Nephron (organoid): ENCODE measurements around the gene CD44.

ENCODE experiments used
- H3K27ac Mint-ChIP-seq, 3 experiments: 2 replicates each; pipeline ENCODE4 v1.8.0; 2020; ENCODE audit warnings: mixed read lengths in 3 of 3, mild to moderate bottlenecking in 2 of 3, moderate library complexity in 1 of 3
- H3K27me3 Mint-ChIP-seq: 2 replicates; pipeline ENCODE4 v1.8.0; 2021; ENCODE audit warnings: low read depth, mild to moderate bottlenecking, moderate library complexity, mixed read lengths
- H3K36me3 Mint-ChIP-seq: 2 replicates; pipeline ENCODE4 v1.8.0; 2020; ENCODE audit warnings: low read depth, mixed read lengths
- H3K4me1 Mint-ChIP-seq: 2 replicates; pipeline ENCODE4 v1.8.0; 2020; ENCODE audit warnings: mixed read lengths
- H3K4me3 Mint-ChIP-seq, 3 experiments: 2 replicates each; pipeline ENCODE4 v1.8.0; 2020; ENCODE audit warnings: mild to moderate bottlenecking in 3 of 3, mixed read lengths in 3 of 3, moderate library complexity in 2 of 3
- H3K9me3 Mint-ChIP-seq: 2 replicates; pipeline ENCODE4 v1.8.0; 2020; ENCODE audit warnings: mixed read lengths
- CTCF ChIP-seq, 3 experiments: fragments of 200-600 bp; sonication (generic); IDR thresholded peaks; one replicate each; pipeline ENCODE4 v1.5.0; 2021; ENCODE audit warnings: antibody characterized with exemption in 3 of 3; ENCODE audit not compliant: unreplicated experiment in 3 of 3

Gene CD44

GRCh38 chr11:35143297-35144135, 4.5 kb downstream of the CD44 start:
- peaks cover 58% of the 10 kb centered on the region for H3K27me3 Mint-ChIP-seq
- peaks cover 9% of the 10 kb centered on the region for H3K4me1 Mint-ChIP-seq
- no peaks in the 10 kb centered on the region for H3K36me3 Mint-ChIP-seq
- no peak overlapping the region for H3K4me3 Mint-ChIP-seq
- H3K27ac Mint-ChIP-seq: no peak overlapping the region
- TF ChIP-seq CTCF (IDR thresholded peaks at IDR 0.05; ENCODE audit: unreplicated experiment in 3 of 3): no peak
- H3K9me3 Mint-ChIP-seq: no peaks in the 10 kb centered on the region

- Mint-ChIP-seq H3K4me3 (no peak overlapping the region), H3K27me3 (peaks cover 52% of the 10 kb centered on the region), H3K27ac (no peak overlapping the region), H3K36me3 (no peaks in the 10 kb centered on the region), H3K4me1 (peaks cover 7% of the 10 kb centered on the region), H3K9me3 (no peaks in the 10 kb centered on the region)
- no peak for TF ChIP-seq CTCF (IDR thresholded peaks at IDR 0.05; ENCODE audit: unreplicated experiment in 3 of 3)
Observed at GRCh38 chr11:35144136-35144741, 5.3 kb downstream of the CD44 start.

- Mint-ChIP-seq H3K9me3 (no peaks in the 10 kb centered on the region), H3K27me3 (peaks cover 47% of the 10 kb centered on the region), H3K36me3 (no peaks in the 10 kb centered on the region), H3K4me3 (no peak overlapping the region), H3K4me1 (peaks cover 3% of the 10 kb centered on the region), H3K27ac (no peak overlapping the region)
- no peak for TF ChIP-seq CTCF (IDR thresholded peaks at IDR 0.05; ENCODE audit: unreplicated experiment in 3 of 3)
Observed at GRCh38 chr11:35144806-35145205, 5.8 kb downstream of the CD44 start.

- Mint-ChIP-seq H3K27me3 (peaks cover 42% of the 10 kb centered on the region), H3K9me3 (no peaks in the 10 kb centered on the region), H3K27ac (no peak overlapping the region), H3K4me3 (no peak overlapping the region), H3K36me3 (no peaks in the 10 kb centered on the region), H3K4me1 (peaks cover 3% of the 10 kb centered on the region)
- TF ChIP-seq CTCF (IDR thresholded peaks at IDR 0.05; ENCODE audit: unreplicated experiment in 3 of 3): no peak
Observed at GRCh38 chr11:35145271-35145670, 6.3 kb downstream of the CD44 start.

- H3K4me1 Mint-ChIP-seq: peaks cover 6% of the 10 kb centered on the region
- TF ChIP-seq CTCF (IDR thresholded peaks at IDR 0.05; ENCODE audit: unreplicated experiment in 3 of 3): no peak
- peaks cover 36% of the 10 kb centered on the region for H3K27me3 Mint-ChIP-seq
- H3K27ac Mint-ChIP-seq: no peak overlapping the region
- no peak overlapping the region for H3K4me3 Mint-ChIP-seq
- H3K36me3 Mint-ChIP-seq: no peaks in the 10 kb centered on the region
- peaks cover 3% of the 10 kb centered on the region for H3K9me3 Mint-ChIP-seq
Observed at GRCh38 chr11:35146074-35146521, 7.1 kb downstream of the CD44 start.
